ENCODE results near the gene HNRNPCL2.
"Not testable (repeated sequence)": the region's sequence is repeated elsewhere in the genome, so short reads cannot be mapped to it uniquely, and the experiment has no call there.

HNRNPCL2 gene

DNA sequence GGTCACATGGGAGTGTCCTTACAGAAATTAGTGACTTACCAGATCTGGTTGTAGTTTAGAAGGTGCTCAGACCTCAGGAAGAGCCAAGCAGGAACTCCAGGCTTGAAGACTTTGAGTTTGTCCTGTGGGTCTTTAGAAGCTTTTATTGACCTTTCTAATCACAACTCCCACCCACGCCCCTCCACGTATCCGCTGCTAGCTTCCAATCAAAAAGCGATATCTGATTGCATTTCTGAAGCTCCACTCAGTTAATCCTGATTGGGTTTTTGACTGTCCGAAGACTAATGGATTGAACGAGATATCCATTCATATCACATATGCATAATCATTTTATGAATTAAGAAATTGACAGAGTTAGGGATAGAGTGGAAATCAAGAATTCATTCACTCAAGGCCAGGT lies at the start of gene HNRNPCL2:
Gene HNRNPCL2 (minus strand): TSS at position 101 of the 400 bp plus-strand sequence. CDS start 454 bp downstream, outside the sequence.
- not testable (repeated sequence) for DNase-seq

- not testable (repeated sequence) for DNase-seq
Measured at GRCh38 chr1:13165531-13165930, 48.9 kb upstream of the HNRNPCL2 start, which contains the start of gene HNRNPCL4. Gene HNRNPCL4, minus strand, starts transcription at chr1:13165631. Its CDS starts 164 bp downstream, at chr1:13165467.

GRCh38 chr1:13155909-13156308 lies 39.3 kb upstream of the HNRNPCL2 start, which contains the start of gene PRAMEF26:
Gene PRAMEF26, minus strand, starts transcription at chr1:13156009. Its CDS starts 2,914 bp downstream, at chr1:13153095.
- DNase-seq, result not testable (repeated sequence)

- not testable (repeated sequence) for DNase-seq
Measured at GRCh38 chr1:13070474-13070873, 46.2 kb downstream of the HNRNPCL2 start, which contains the start of gene PRAMEF25. Gene PRAMEF25, plus strand, starts transcription at chr1:13070774. Its CDS starts 2,920 bp downstream, at chr1:13073694.

Measured in NCI-H1694 treated with DMSO at 0.1 percent for 48 hours (cell line).